ENCODE results near the gene SEMA5A. TPM values are rescaled to one million over a fixed set of nuclear protein-coding genes. Genes with fewer than 3 reads are reported as not detected.

Gene SEMA5A
- total RNA-seq, 4 donors from 2014 or later, result 13.4 to 22.3 (median 18.5) TPM

DNA sequence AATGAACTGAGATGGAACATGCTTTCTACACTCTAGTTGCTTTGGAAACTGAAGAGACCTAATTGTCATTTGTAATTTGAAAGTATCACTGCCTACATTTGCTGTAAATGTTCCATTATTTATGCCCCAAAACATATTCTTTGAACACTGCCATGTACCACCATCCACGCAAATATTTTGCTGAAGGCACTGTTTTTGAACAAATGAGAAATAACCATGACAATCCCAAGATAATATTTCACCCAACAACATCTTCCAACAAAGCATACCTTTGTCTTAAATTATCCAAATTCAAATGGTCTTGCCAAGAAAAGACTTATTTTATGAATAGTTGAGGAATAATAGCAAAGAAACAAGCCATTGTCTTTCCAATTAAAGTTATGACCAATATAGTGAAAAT lies 356.2 kb downstream of the SEMA5A start:
- H3K4me3 ChIP-seq (ENCODE audit: low read depth, poor library complexity, severe bottlenecking), result no peak overlapping the region
- intact Hi-C loops (cut with DNase I; ENCODE audit: low total_unique reads), result no loop called here
- no peak for DNase-seq (ENCODE audit: low spot score in 2 of 2)
- 81 to 87% methylated on average over 1 of the region's 1 CpG for WGBS, 2 donors
- TF ChIP-seq, protein P1, sequence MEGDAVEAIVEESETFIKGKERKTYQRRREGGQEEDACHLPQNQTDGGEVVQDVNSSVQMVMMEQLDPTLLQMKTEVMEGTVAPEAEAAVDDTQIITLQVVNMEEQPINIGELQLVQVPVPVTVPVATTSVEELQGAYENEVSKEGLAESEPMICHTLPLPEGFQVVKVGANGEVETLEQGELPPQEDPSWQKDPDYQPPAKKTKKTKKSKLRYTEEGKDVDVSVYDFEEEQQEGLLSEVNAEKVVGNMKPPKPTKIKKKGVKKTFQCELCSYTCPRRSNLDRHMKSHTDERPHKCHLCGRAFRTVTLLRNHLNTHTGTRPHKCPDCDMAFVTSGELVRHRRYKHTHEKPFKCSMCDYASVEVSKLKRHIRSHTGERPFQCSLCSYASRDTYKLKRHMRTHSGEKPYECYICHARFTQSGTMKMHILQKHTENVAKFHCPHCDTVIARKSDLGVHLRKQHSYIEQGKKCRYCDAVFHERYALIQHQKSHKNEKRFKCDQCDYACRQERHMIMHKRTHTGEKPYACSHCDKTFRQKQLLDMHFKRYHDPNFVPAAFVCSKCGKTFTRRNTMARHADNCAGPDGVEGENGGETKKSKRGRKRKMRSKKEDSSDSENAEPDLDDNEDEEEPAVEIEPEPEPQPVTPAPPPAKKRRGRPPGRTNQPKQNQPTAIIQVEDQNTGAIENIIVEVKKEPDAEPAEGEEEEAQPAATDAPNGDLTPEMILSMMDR (IDR thresholded peaks at IDR 0.05), result no peak
- no peak for TF ChIP-seq POLR2A (IDR thresholded peaks at IDR 0.05)

- no peak for DNase-seq (ENCODE audit: low spot score in 2 of 2)
- WGBS, 2 donors, result 83 to 92% methylated on average over 4 of the region's 4 CpGs
- TF ChIP-seq POLR2A (IDR thresholded peaks at IDR 0.05), result no peak
- TF ChIP-seq, protein P1 (IDR thresholded peaks at IDR 0.05), result no peak
- intact Hi-C loops (cut with DNase I; ENCODE audit: low total_unique reads), result no loop called here
- no peak overlapping the region for H3K4me3 ChIP-seq (ENCODE audit: low read depth, poor library complexity, severe bottlenecking)
Measured at GRCh38 chr5:9188956-9189355, 356.9 kb downstream of the SEMA5A start.

DNA sequence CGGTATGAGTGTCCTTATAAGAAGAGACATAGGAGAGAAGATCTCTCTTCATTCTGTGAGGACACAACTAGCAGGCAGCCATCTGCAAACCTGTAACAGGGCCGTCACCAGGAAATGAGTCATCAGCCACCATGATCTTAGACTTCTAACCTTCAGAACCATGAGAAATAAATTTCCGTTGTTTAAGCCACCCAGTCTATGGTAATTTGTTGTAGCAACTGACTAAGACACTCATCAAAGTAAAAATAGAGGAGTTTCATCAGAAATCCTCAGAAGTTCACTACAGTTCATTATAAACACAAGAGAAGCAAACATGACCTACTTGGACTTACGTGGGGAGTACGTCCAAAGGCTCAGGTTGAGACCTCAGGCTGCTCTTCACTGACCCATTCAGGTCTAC lies 357.7 kb downstream of the SEMA5A start:
- no peak overlapping the region for H3K4me3 ChIP-seq (ENCODE audit: low read depth, poor library complexity, severe bottlenecking)
- TF ChIP-seq, protein P1 (IDR thresholded peaks at IDR 0.05), result no peak
- TF ChIP-seq POLR2A (IDR thresholded peaks at IDR 0.05), result no peak
- WGBS, 2 donors, result 80 to 86% methylated on average over 5 of the region's 5 CpGs
- intact Hi-C loops (cut with DNase I; ENCODE audit: low total_unique reads), result no loop called here
- DNase-seq (ENCODE audit: low spot score in 2 of 2), result no peak

DNA sequence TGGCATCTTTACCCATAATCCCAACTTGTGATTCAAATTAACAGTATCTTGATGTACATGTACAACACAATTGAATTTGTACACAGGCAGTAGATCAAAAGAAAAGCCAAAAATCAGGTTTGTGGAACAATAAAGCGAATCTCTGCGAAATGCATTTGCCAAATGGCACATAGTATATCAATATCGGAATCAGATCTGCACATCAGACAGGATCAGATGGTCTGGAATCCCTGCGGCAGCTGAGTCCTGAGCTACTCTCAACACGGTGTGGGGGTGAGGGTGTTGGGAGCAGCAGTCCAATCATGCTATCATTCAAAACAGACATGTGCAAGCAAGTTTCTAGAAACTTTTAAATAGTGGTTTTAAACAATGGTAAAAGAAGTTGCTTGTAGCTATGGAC lies 358.3 kb downstream of the SEMA5A start:
- TF ChIP-seq, protein P1 (IDR thresholded peaks at IDR 0.05), result no peak
- TF ChIP-seq POLR2A (IDR thresholded peaks at IDR 0.05), result no peak
- intact Hi-C loops (cut with DNase I; ENCODE audit: low total_unique reads), result no loop called here
- WGBS, 2 donors, result 89 to 92% methylated on average over 5 of the region's 5 CpGs
- no peak for DNase-seq (ENCODE audit: low spot score in 2 of 2)
- no peak overlapping the region for H3K4me3 ChIP-seq (ENCODE audit: low read depth, poor library complexity, severe bottlenecking)

- intact Hi-C loops (cut with DNase I; ENCODE audit: low total_unique reads), result no loop called here
- WGBS, 2 donors, result 91 to 96% methylated on average over 1 of the region's 1 CpG
- H3K4me3 ChIP-seq (ENCODE audit: low read depth, poor library complexity, severe bottlenecking), result no peak overlapping the region
- no peak for TF ChIP-seq POLR2A (IDR thresholded peaks at IDR 0.05)
- TF ChIP-seq, protein P1 (IDR thresholded peaks at IDR 0.05), result no peak
- no peak for DNase-seq (ENCODE audit: low spot score in 2 of 2)
Measured at GRCh38 chr5:9186069-9186468, 359.8 kb downstream of the SEMA5A start.

DNA sequence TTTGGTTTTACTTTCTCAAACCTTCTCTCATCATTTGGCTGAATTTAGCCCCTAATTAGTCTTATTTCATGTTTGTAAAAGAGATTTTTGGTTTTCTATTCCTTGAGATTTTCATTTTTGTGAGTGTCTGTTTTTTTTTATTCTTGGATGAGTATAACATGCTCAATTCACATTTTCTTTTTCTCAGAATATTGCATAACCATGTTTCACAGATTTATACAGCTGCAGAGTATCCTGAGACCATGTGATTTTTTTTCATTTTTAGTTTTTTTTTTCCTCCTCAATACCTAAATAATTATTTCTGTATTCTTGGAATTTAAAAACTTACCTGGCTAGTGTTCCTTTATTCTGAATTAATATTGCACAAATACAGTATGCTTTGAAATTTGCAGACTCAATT lies 361.9 kb downstream of the SEMA5A start:
- TF ChIP-seq, protein P1 (IDR thresholded peaks at IDR 0.05), result no peak
- TF ChIP-seq POLR2A (IDR thresholded peaks at IDR 0.05), result no peak
- intact Hi-C loops (cut with DNase I; ENCODE audit: low total_unique reads), result no loop called here
- no peak overlapping the region for H3K4me3 ChIP-seq (ENCODE audit: low read depth, poor library complexity, severe bottlenecking)
- DNase-seq (ENCODE audit: low spot score in 2 of 2), result no peak

Data from lower leg skin (tissue), 4 donors.